Testis (tissue), 2 donors: ENCODE measurements around the gene LRRC1.

Experiments
- POLR2A ChIP-seq: fragments of 450-650 bp; IDR thresholded peaks from one replicate; pipeline ENCODE4 v1.6.1; 2017; ENCODE audit warnings: antibody characterized with exemption, mild to moderate bottlenecking, moderate library complexity
- TF ChIP-seq, protein P1 (sequence below), 3 experiments: fragments of 450-650 bp in 2 of 3; fragments of 200-600 bp in 1 of 3; sonication (generic) in 1 of 3; IDR thresholded peaks; one replicate each; pipeline ENCODE4 v1.5.1; 2016 to 2019; ENCODE audit warnings: antibody characterized with exemption in 3 of 3, mild to moderate bottlenecking in 2 of 3, moderate library complexity in 1 of 3

DNA sequence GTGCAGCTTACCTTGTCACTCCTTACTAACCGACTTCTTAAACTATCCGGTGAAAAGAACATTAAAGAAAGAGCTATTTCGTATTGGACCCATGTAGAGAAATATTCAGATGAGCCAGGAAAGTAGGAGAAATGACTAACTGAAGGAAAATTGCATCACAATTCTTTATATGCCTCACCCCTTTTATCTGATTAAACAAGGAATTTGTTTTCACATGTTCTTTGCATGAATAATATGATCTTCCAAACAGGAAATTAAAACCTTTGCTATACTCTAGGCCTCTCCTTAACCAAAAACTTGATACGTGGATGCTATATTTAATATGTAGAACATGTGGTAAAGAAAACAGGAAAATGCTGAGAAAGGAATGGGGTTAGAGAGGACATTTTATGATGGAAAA lies 41.9 kb upstream of the LRRC1 start:
- TF ChIP-seq, protein P1, sequence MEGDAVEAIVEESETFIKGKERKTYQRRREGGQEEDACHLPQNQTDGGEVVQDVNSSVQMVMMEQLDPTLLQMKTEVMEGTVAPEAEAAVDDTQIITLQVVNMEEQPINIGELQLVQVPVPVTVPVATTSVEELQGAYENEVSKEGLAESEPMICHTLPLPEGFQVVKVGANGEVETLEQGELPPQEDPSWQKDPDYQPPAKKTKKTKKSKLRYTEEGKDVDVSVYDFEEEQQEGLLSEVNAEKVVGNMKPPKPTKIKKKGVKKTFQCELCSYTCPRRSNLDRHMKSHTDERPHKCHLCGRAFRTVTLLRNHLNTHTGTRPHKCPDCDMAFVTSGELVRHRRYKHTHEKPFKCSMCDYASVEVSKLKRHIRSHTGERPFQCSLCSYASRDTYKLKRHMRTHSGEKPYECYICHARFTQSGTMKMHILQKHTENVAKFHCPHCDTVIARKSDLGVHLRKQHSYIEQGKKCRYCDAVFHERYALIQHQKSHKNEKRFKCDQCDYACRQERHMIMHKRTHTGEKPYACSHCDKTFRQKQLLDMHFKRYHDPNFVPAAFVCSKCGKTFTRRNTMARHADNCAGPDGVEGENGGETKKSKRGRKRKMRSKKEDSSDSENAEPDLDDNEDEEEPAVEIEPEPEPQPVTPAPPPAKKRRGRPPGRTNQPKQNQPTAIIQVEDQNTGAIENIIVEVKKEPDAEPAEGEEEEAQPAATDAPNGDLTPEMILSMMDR (IDR thresholded peaks at IDR 0.05) = no peak
- no peak for TF ChIP-seq POLR2A
